Measurements from ENCODE around the gene NAGA.

Gene NAGA

GRCh38 chr22:42068291-42068690 lies 2.3 kb downstream of the NAGA start:
- TF ChIP-seq CTCF (IDR thresholded peaks at IDR 0.05; ENCODE audit: low read depth, low read length), result no peak
- no peak for DNase-seq (ENCODE audit: low read depth, low spot score)
- no peak overlapping the region for H3K4me3 ChIP-seq (ENCODE audit: low read depth, low read length)
- in situ Hi-C loops (cut with HindIII; ENCODE audit: low sequenced_read_pairs), result no loop called here

GRCh38 chr22:42067671-42068251 lies 2.9 kb downstream of the NAGA start:
- no peak for DNase-seq (ENCODE audit: low read depth, low spot score)
- in situ Hi-C loops (cut with HindIII; ENCODE audit: low sequenced_read_pairs), result no loop called here
- TF ChIP-seq CTCF (IDR thresholded peaks at IDR 0.05; ENCODE audit: low read depth, low read length), result no peak
- H3K4me3 ChIP-seq (ENCODE audit: low read depth, low read length), result no peak overlapping the region

- in situ Hi-C loops (cut with HindIII; ENCODE audit: low sequenced_read_pairs), result no loop called here
- no peak for TF ChIP-seq CTCF (IDR thresholded peaks at IDR 0.05; ENCODE audit: low read depth, low read length)
- no peak for DNase-seq (ENCODE audit: low read depth, low spot score)
- no peak overlapping the region for H3K4me3 ChIP-seq (ENCODE audit: low read depth, low read length)
Observed at GRCh38 chr22:42066937-42067336, 3.7 kb downstream of the NAGA start.

- in situ Hi-C loops (cut with HindIII; ENCODE audit: low sequenced_read_pairs), result no loop called here
- DNase-seq (ENCODE audit: low read depth, low spot score), result no peak
- H3K4me3 ChIP-seq (ENCODE audit: low read depth, low read length), result no peak overlapping the region
- TF ChIP-seq CTCF (IDR thresholded peaks at IDR 0.05; ENCODE audit: low read depth, low read length), result no peak
Observed at GRCh38 chr22:42066126-42066761, 4.4 kb downstream of the NAGA start.

GRCh38 chr22:42065438-42066125 lies 5.0 kb downstream of the NAGA start:
- TF ChIP-seq CTCF (IDR thresholded peaks at IDR 0.05; ENCODE audit: low read depth, low read length), result no peak
- H3K4me3 ChIP-seq (ENCODE audit: low read depth, low read length), result no peak overlapping the region
- in situ Hi-C loops (cut with HindIII; ENCODE audit: low sequenced_read_pairs), result no loop called here
- DNase-seq (ENCODE audit: low read depth, low spot score), result no peak

GRCh38 chr22:42064629-42065028 lies 6.0 kb downstream of the NAGA start:
- no peak for DNase-seq (ENCODE audit: low read depth, low spot score)
- no peak for TF ChIP-seq CTCF (IDR thresholded peaks at IDR 0.05; ENCODE audit: low read depth, low read length)
- no peak overlapping the region for H3K4me3 ChIP-seq (ENCODE audit: low read depth, low read length)
- in situ Hi-C loops (cut with HindIII; ENCODE audit: low sequenced_read_pairs), result no loop called here
